Activated CD8-positive, alpha-beta memory T cell treated with anti-CD3 and anti-CD28 coated beads, Interleukin-2, amount 10 ng/mL, durations not matched to agents 7 days and 5 days (primary cell): ENCODE results near the gene GNAI2. TPM values are rescaled to one million over a fixed set of nuclear protein-coding genes. Genes with fewer than 3 reads are reported as not detected.
A peak's percentile ranks its signal among the peaks of the same experiment; 100 is the strongest.
"Not testable (repeated sequence)": the region's sequence is repeated elsewhere in the genome, so short reads cannot be mapped to it uniquely, and the experiment has no call there.

Source experiments
- ATAC-seq: fragments of 150-1000 bp; cut with Tn5 transposase; one replicate; pipeline ENCODE4 v1.10.0; 2021; ENCODE audit warnings: moderate library complexity
- CTCF ChIA-PET: fragments of 350-600 bp; sonication (Branson Sonifier 250); formaldehyde crosslinking; loops from one replicate; lab custom pipeline; 2021; ENCODE audit warnings: antibody characterized with exemption; lab: Charles Lee
- DNase-seq: peaks from one replicate; pipeline ENCODE4 v3.0.0-alpha.2; 2020
- H3K27ac Mint-ChIP-seq: one replicate; pipeline ENCODE4 v1.8.0; 2021; ENCODE audit warnings: mild to moderate bottlenecking, mixed read lengths
- H3K27me3 Mint-ChIP-seq: one replicate; pipeline ENCODE4 v1.8.0; 2021; ENCODE audit warnings: mixed read lengths
- H3K36me3 Mint-ChIP-seq: one replicate; pipeline ENCODE4 v1.8.0; 2021; ENCODE audit warnings: mild to moderate bottlenecking, mixed read lengths
- H3K4me1 Mint-ChIP-seq: one replicate; pipeline ENCODE4 v1.8.0; 2021; ENCODE audit warnings: mixed read lengths
- H3K4me3 Mint-ChIP-seq: one replicate; pipeline ENCODE4 v1.8.0; 2021; ENCODE audit warnings: mild to moderate bottlenecking, moderate library complexity, mixed read lengths
- H3K9me3 Mint-ChIP-seq: one replicate; pipeline ENCODE4 v1.8.0; 2022; ENCODE audit warnings: low read depth, mixed read lengths
- total RNA-seq, 2 experiments: library from RNA; stranded (reverse); gene quantifications; one replicate each; pipeline ENCODE4 v1.2.3, GENCODE V29; 2021

Gene GNAI2
- total RNA-seq, 2 experiments from 2014 or later, result 450 to 509 TPM

- Mint-ChIP-seq H3K27ac (no peak overlapping the region), H3K36me3 (no peaks in the 10 kb centered on the region), H3K9me3 (no peaks in the 10 kb centered on the region), H3K4me3 (no peak overlapping the region), H3K27me3 (peaks cover 35% of the 10 kb centered on the region), H3K4me1 (peaks cover 2% of the 10 kb centered on the region)
- CTCF ChIA-PET, result interaction anchor here (0.6 to 12.4 kb wide), 4 partner anchors 13 to 18 kb away, joined by 3 to 95 read pairs (median 6); partner anchors contain the start of gene GNAT1
- DNase-seq, result no peak
- ATAC-seq, result no peak
These were observed 27.2 kb upstream of the GNAI2 start for GRCh38 chr3:50208677-50209344.

- H3K36me3 Mint-ChIP-seq, result no peaks in the 10 kb centered on the region
- DNase-seq, result no peak
- H3K27me3 Mint-ChIP-seq, result peaks cover 24% of the 10 kb centered on the region
- ATAC-seq, result no peak
- H3K4me1 Mint-ChIP-seq, result peaks cover 2% of the 10 kb centered on the region
- H3K9me3 Mint-ChIP-seq, result no peaks in the 10 kb centered on the region
- CTCF ChIA-PET, result interaction anchor here (1.6 to 12.4 kb wide), 3 partner anchors 16 to 36 kb away, joined by 3 to 95 read pairs (median 17); partner anchors contain the start of gene GNAT1
- H3K4me3 Mint-ChIP-seq, result no peak overlapping the region
- no peak overlapping the region for H3K27ac Mint-ChIP-seq
These were observed 25.9 kb upstream of the GNAI2 start for GRCh38 chr3:50210176-50210509.

GRCh38 chr3:50210510-50211367 lies 25.3 kb upstream of the GNAI2 start:
- no peaks in the 10 kb centered on the region for H3K36me3 Mint-ChIP-seq
- no peaks in the 10 kb centered on the region for H3K9me3 Mint-ChIP-seq

GRCh38 chr3:50211368-50211717 lies 24.7 kb upstream of the GNAI2 start:
- not testable (repeated sequence) for H3K4me1 Mint-ChIP-seq, ATAC-seq, H3K27ac Mint-ChIP-seq, H3K9me3 Mint-ChIP-seq, H3K4me3 Mint-ChIP-seq, H3K36me3 Mint-ChIP-seq, DNase-seq
- peaks cover 18% of the 10 kb centered on the region for H3K27me3 Mint-ChIP-seq
- CTCF ChIA-PET, result interaction anchor here (0.7 to 12.4 kb wide), 6 partner anchors 9 to 47 kb away, joined by 3 to 95 read pairs (median 4); partner anchors contain the start of gene GNAT1

More at GRCh38 chr3:50210510-50211367, 25.3 kb upstream of the GNAI2 start:
- DNase-seq (no peak), ATAC-seq (no peak)
- CTCF ChIA-PET, result interaction anchor here (0.9 to 12.4 kb wide), 5 partner anchors 10 to 47 kb away, joined by 3 to 95 read pairs (median 4); partner anchors contain the start of gene GNAT1
- Mint-ChIP-seq H3K27ac (no peak overlapping the region), H3K4me3 (no peak overlapping the region), H3K27me3 (peaks cover 22% of the 10 kb centered on the region), H3K4me1 (peaks cover 2% of the 10 kb centered on the region)

- peaks cover 2% of the 10 kb centered on the region for H3K4me1 Mint-ChIP-seq
- H3K4me3 Mint-ChIP-seq, result no peak overlapping the region
- no peaks in the 10 kb centered on the region for H3K9me3 Mint-ChIP-seq
- DNase-seq, result no peak
- ATAC-seq, result peak; percentile 43
- H3K27ac Mint-ChIP-seq, result no peak overlapping the region
- H3K27me3 Mint-ChIP-seq, result peaks cover 12% of the 10 kb centered on the region
- CTCF ChIA-PET, result interaction anchor here (0.7 to 12.4 kb wide), 5 partner anchors 9 to 48 kb away, joined by 3 to 95 read pairs (median 4); partner anchors contain the start of gene GNAT1
- H3K36me3 Mint-ChIP-seq, result no peaks in the 10 kb centered on the region
These were observed 24.1 kb upstream of the GNAI2 start for GRCh38 chr3:50211930-50212329.

GRCh38 chr3:50212502-50212901 lies 23.5 kb upstream of the GNAI2 start:
- no peak overlapping the region for H3K27ac Mint-ChIP-seq
- CTCF ChIA-PET, result interaction anchor here (3.1 to 12.4 kb wide), 2 partner anchors 14 to 19 kb away, joined by 17 to 95 read pairs; partner anchors contain the start of gene GNAT1
- H3K36me3 Mint-ChIP-seq, result no peaks in the 10 kb centered on the region
- no peaks in the 10 kb centered on the region for H3K9me3 Mint-ChIP-seq
- H3K4me3 Mint-ChIP-seq, result no peak overlapping the region
- ATAC-seq, result no peak
- H3K27me3 Mint-ChIP-seq, result peaks cover 8% of the 10 kb centered on the region
- peaks cover 2% of the 10 kb centered on the region for H3K4me1 Mint-ChIP-seq
- no peak for DNase-seq

GRCh38 chr3:50212971-50213370 lies 23.0 kb upstream of the GNAI2 start:
- no peak overlapping the region for H3K27ac Mint-ChIP-seq
- no peaks in the 10 kb centered on the region for H3K36me3 Mint-ChIP-seq
- ATAC-seq (no peak), DNase-seq (no peak)
- peaks cover 2% of the 10 kb centered on the region for H3K4me1 Mint-ChIP-seq
- CTCF ChIA-PET, result interaction anchor here (1.1 to 12.4 kb wide), 2 partner anchors 13 to 20 kb away, joined by 3 to 95 read pairs; partner anchors contain the start of gene GNAT1
- H3K27me3 Mint-ChIP-seq, result peaks cover 3% of the 10 kb centered on the region
- no peak overlapping the region for H3K4me3 Mint-ChIP-seq
- H3K9me3 Mint-ChIP-seq, result no peaks in the 10 kb centered on the region

GRCh38 chr3:50213373-50213772 lies 22.6 kb upstream of the GNAI2 start:
- Mint-ChIP-seq H3K9me3 (no peaks in the 10 kb centered on the region), H3K36me3 (no peaks in the 10 kb centered on the region), H3K27ac (no peak overlapping the region), H3K4me1 (peaks cover 2% of the 10 kb centered on the region), H3K4me3 (no peak overlapping the region), H3K27me3 (peaks cover 3% of the 10 kb centered on the region)
- ATAC-seq, result no peak
- CTCF ChIA-PET, result interaction anchor here (1.0 to 12.4 kb wide), 3 partner anchors 13 to 30 kb away, joined by 3 to 95 read pairs (median 3); partner anchors contain the start of gene GNAT1
- DNase-seq, result no peak

- CTCF ChIA-PET, result interaction anchor here (1.0 to 17.1 kb wide), 4 partner anchors 10 to 34 kb away, joined by 3 to 398 read pairs (median 6); partner anchors contain the start of gene GNAT1
- H3K4me3 Mint-ChIP-seq, result no peak overlapping the region
- no peaks in the 10 kb centered on the region for H3K27me3 Mint-ChIP-seq
- DNase-seq (no peak), ATAC-seq (no peak)
- no peaks in the 10 kb centered on the region for H3K9me3 Mint-ChIP-seq
- no peak overlapping the region for H3K27ac Mint-ChIP-seq
- no peaks in the 10 kb centered on the region for H3K36me3 Mint-ChIP-seq
- H3K4me1 Mint-ChIP-seq, result peaks cover 2% of the 10 kb centered on the region
These were observed 21.2 kb upstream of the GNAI2 start for GRCh38 chr3:50214824-50215223.

- Mint-ChIP-seq H3K9me3 (no peaks in the 10 kb centered on the region), H3K36me3 (no peaks in the 10 kb centered on the region), H3K4me3 (no peak overlapping the region), H3K27ac (no peak overlapping the region), H3K27me3 (no peaks in the 10 kb centered on the region), H3K4me1 (peaks cover 3% of the 10 kb centered on the region)
- no peak for DNase-seq
- CTCF ChIA-PET, result interaction anchor here (1.0 to 17.1 kb wide), 4 partner anchors 9 to 34 kb away, joined by 3 to 398 read pairs (median 6); partner anchors contain the start of gene GNAT1
- no peak for ATAC-seq
These were observed 20.5 kb upstream of the GNAI2 start for GRCh38 chr3:50215529-50215928.

- no peak overlapping the region for H3K4me3 Mint-ChIP-seq
- CTCF ChIA-PET, result interaction anchor here (1.5 to 17.1 kb wide), 3 partner anchors 8 to 29 kb away, joined by 6 to 398 read pairs (median 9); partner anchors contain the start of gene GNAT1
- H3K36me3 Mint-ChIP-seq, result no peaks in the 10 kb centered on the region
- no peak overlapping the region for H3K27ac Mint-ChIP-seq
- H3K27me3 Mint-ChIP-seq, result no peaks in the 10 kb centered on the region
- peaks cover 7% of the 10 kb centered on the region for H3K4me1 Mint-ChIP-seq
- ATAC-seq, result no peak
- no peaks in the 10 kb centered on the region for H3K9me3 Mint-ChIP-seq
- DNase-seq, result no peak
These were observed 18.3 kb upstream of the GNAI2 start for GRCh38 chr3:50217681-50218080.

GRCh38 chr3:50218448-50218847 lies 17.6 kb upstream of the GNAI2 start:
- DNase-seq (no peak), ATAC-seq (no peak)
- H3K27ac Mint-ChIP-seq, result no peak overlapping the region
- peaks cover 2% of the 10 kb centered on the region for H3K27me3 Mint-ChIP-seq
- peaks cover 7% of the 10 kb centered on the region for H3K4me1 Mint-ChIP-seq
- H3K9me3 Mint-ChIP-seq, result no peaks in the 10 kb centered on the region
- CTCF ChIA-PET, result interaction anchor here (1.5 to 17.1 kb wide), 3 partner anchors 8 to 28 kb away, joined by 6 to 398 read pairs (median 9); partner anchors contain the start of gene GNAT1
- no peaks in the 10 kb centered on the region for H3K36me3 Mint-ChIP-seq
- no peak overlapping the region for H3K4me3 Mint-ChIP-seq

- no peak overlapping the region for H3K27ac Mint-ChIP-seq
- H3K4me1 Mint-ChIP-seq, result peaks cover 7% of the 10 kb centered on the region
- H3K4me3 Mint-ChIP-seq, result no peak overlapping the region
- ATAC-seq (no peak), DNase-seq (no peak)
- CTCF ChIA-PET, result interaction anchor here (1.9 to 17.1 kb wide), 2 partner anchors 27 to 28 kb away, joined by 6 to 398 read pairs; partner anchors contain the start of gene GNAT1
- no peaks in the 10 kb centered on the region for H3K36me3 Mint-ChIP-seq
- H3K27me3 Mint-ChIP-seq, result peaks cover 6% of the 10 kb centered on the region
- H3K9me3 Mint-ChIP-seq, result no peaks in the 10 kb centered on the region
These were observed 16.7 kb upstream of the GNAI2 start for GRCh38 chr3:50219285-50219684.
